OCI-LY7 (cell line): ENCODE measurements around the gene DCC.

Source experiments
- CTCF ChIP-seq: fragments of 200-600 bp; sonication (generic); conservative IDR thresholded peaks from 2 replicates; pipeline ENCODE4 v1.5.1; 2014; ENCODE audit warnings: mild to moderate bottlenecking, antibody characterized with exemption, low read length, moderate library complexity, mixed read lengths
- EZH2phosphoT487 ChIP-seq: fragments of 200-600 bp; sonication (generic); IDR thresholded peaks from 2 replicates; pipeline ENCODE4 v1.6.1; 2018; ENCODE audit warnings: low read depth, borderline replicate concordance, mild to moderate bottlenecking, mixed run types, antibody characterized with exemption, low read length, moderate library complexity, mixed read lengths

- TF ChIP-seq CTCF (no peak), EZH2phosphoT487 (no peak)
These were observed 825.8 kb downstream of the DCC start for GRCh38 chr18:53165770-53166169.
